GM19455 (cell line): ENCODE results near the gene SERTAD2.

ENCODE experiments used
- ATAC-seq: cut with Tn5 transposase; IDR thresholded peaks from one replicate; pipeline ENCODE4 v1.9.1; 2021; ENCODE audit not compliant: unreplicated experiment

The SERTAD2 gene, protein sequence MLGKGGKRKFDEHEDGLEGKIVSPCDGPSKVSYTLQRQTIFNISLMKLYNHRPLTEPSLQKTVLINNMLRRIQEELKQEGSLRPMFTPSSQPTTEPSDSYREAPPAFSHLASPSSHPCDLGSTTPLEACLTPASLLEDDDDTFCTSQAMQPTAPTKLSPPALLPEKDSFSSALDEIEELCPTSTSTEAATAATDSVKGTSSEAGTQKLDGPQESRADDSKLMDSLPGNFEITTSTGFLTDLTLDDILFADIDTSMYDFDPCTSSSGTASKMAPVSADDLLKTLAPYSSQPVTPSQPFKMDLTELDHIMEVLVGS

GRCh38 chr2:64653109-64654062, at the start of gene SERTAD2:
TSS of gene SERTAD2 (minus strand) at chr2:64653913. CDS start at chr2:64636871, 17,042 bp downstream.
- peak; percentile 55 for ATAC-seq

DNA sequence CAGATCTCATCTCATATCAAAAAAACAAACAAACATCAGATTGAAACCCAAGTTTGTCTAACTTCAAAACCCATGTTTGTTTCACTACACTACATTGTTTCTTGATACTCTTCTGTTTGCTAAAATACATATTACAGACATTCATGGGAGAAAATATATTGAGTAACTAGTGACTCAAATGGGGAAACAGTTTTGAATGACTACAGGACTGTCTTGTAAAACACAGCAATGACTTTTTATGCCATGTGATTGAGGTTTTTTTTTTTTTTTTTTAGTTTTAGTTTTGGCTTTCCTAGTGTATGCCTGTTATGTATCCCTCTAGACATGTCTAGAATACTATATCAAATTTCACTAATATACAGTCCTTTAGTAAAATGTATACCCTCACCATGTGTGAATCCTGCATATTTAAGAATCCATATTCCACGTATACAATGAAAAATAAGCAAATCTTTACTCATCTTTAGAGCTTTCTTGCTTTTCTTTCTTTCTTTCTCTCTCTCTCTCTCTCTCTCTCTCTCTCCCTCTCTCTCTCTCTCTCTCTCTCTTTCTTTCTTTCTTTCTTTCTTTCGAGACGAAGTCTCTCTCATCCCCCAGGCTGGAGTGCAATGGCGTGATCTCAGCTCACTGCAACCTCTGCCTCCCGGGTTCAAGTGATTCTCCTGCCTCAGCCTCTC, 46.6 kb upstream of the SERTAD2 start:
- ATAC-seq: peak; percentile 45

GRCh38 chr2:64699712-64700111, 46.0 kb upstream of the SERTAD2 start:
- ATAC-seq: peak; percentile 29

- ATAC-seq: peak; percentile 81
These were observed 45.1 kb upstream of the SERTAD2 start for GRCh38 chr2:64698668-64699444.

DNA sequence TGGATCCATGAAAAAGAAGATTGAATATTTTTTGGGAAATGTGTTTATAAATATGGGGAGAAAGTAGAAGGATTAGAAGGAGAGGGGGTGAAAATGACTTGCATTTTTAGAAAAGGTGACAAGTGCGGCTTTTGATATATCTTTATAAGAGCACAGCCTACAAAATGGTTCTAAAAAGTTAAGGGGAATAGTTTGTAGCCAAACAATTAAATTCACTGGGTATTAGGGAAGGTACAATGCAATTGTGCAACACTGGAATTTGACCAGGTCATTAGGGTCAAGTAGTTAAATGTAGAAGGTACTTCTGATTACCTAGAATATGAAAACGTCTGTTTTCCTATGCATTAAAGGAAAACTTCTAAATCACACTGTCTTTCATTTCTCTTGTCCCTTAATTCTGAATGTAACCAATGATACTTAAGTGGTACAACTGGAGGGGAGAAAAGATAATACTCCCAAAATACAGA, 44.5 kb upstream of the SERTAD2 start:
- ATAC-seq: no peak

- no peak for ATAC-seq
These were observed 43.8 kb upstream of the SERTAD2 start for GRCh38 chr2:64697297-64698176.

GRCh38 chr2:64696636-64697035, 42.9 kb upstream of the SERTAD2 start:
- ATAC-seq: no peak

GRCh38 chr2:64695721-64696261, 42.1 kb upstream of the SERTAD2 start:
- no peak for ATAC-seq

DNA sequence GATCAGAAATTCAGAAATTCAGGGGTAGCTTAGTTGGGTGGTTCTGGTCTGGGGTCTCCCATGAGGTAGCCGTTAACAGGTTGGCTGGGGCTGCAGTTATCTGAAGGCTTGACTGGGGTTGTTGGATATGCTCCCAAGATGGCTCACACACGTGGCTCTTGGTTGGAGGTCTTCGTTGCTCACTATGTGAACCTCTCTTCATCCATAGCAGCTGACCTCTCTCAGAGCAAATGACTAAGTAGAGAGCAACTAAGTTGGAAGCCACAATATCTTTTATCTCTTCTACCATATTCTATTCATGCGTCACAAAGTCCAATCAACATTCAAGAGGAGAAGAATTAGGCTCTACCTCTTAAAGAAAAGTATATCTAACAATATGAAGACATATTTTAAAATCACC, 38.7 kb upstream of the SERTAD2 start:
- ATAC-seq: no peak

DNA sequence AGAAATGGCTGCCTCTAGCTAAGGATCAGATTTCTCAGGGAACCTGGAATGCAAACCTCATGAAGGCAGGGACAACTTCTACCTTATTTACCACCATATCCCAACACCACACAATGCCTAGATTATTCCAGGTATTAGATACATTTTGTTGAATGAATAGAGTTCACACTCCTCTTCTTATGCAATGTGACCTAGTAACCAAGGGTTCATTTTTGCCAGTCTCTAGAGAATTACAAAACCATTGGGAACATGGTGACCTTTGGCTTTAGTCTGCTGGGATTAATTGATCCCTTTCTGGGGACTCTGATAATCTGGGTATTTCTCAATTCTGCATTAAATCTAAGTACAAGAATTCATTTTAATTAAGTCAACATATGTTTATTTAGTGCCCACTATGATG, 35.2 kb upstream of the SERTAD2 start:
- ATAC-seq: no peak

DNA sequence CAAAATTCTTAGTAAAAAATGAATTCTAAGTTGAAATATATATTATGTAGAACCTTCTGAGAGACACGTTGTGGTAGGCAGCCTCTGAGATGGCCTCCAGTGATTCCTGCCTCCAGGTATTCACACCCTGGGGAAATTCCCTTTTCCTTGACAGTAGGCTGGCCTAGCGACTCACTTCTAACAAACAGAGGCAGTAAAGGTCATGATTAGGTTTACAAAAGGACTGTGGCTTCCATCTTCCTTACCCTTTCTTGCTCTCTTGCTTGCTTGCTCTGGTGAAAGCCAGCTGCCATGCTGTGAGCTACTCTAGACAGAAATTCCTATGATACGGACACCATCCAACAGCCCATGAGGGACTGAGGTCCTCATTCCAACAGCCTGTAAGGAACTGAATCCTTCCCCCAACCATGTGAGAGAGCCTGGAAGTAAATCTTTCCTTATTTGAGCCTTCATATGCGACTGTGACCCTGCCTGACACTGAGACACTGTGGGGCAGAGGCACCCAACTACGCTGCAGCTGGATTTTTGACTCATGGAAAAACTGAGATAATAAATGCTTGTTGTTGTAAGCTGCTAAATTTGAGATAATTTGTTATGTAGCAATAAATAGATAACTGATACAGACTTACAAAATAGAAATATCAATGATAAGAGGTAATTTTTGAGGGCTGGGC, 32.7 kb upstream of the SERTAD2 start:
- no peak for ATAC-seq

DNA sequence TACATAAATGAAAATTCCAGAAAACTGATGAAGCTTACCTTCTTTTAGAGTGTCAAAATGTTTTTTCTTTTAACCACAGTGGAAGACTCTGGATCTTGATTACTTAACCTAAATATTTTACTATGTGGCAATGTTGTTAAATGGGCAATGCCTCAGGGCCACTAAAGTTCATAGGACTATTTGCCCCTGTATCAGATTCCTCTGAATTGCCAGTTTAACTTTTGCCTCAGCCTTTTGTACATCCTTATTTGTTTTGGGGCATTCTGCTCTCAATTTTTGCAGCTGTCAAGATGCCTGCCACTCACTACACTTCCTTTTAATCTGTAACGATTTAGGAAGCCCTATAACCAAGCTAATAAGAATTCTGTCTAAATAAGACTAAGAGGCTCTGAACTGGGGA, 31.7 kb upstream of the SERTAD2 start:
- no peak for ATAC-seq

DNA sequence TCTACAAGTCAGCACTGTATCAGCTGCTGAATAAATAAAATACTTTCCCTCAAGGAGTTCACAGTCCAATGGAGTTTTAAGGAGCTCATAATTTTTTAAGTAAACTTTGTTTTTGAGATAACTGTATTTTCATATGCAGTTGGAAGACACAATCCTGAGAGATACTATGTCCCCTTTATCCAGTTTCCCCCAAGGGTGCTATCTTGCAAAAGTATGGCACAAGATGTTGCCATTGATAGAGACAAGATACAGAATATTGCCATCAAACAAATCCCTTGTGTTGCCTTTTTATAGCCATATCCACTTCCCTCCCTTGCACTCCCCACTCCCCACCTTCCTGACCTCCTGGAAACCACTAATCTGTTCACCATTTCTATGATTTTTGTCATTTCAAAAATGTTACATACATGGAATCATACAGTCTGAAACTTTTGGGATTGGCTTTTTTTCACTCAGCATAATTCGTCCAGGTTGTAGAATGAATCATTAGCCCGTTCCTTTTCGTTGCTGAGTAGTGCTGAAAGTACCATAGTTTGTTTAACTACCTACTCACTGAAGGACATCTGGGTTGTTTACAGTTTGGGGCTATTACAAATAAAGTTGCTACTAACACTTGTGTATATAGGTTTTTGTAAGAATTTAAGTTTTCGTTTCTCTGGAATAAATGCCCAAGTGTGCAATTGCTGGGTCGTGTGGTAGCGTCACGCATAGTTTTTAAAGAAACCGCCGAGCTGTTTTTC, 30.2 kb upstream of the SERTAD2 start:
- no peak for ATAC-seq

DNA sequence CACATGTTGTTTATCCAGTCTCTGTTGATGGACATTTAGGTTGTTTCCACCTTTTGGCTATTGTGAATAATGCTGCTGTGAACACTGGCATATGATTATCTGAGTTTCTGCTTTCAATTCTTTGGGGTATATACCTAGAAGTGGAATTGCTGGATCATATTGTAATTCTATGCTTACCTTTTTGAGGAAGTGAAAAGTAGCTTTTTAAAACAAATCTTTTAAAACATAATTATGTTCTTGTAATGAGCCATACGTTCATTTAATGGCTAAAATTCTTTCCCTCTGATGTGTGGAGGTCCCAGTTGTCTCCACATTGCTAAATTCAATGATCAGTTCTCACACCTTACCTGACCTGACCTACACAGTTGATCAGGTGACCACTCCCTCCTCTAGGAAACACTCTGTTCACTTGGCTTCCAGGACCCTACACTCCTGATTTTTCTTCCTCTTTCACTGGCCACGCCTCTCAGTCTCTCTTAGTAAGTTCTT, 27.8 kb upstream of the SERTAD2 start:
- ATAC-seq: no peak

DNA sequence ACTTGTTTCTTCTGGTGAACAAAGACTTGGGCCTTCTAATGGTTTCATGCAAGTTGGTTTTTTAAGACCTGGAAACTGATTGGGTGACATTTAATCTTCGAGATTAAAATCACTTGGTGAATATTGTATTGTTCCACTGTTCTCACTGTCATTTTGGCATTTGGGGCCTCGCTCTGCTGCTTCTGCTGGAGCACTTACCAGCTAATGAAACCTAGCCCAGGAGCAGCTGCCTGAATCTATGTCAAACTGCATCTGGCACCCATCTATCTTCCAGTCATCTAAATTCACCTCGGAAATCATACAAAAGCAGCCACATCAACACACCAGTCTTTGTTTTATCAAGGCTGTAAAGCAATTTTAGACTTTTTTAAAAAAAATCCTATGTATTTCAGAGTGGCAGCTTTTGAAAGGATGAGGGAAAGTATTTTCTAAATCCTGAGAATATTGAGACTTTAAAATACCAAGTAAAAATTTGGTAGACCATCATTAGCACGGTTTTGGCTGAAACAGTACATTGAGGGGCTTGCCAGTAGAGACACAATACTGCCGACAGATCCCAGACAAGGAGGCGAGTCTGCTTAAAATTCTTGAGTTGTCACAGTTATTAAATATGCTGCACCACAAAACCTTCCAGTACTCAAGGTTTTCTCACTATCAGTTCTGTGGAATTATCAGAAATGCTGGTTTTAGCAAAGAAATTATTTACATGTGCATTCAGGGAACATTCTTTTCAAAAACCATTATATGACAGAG, 26.1 kb upstream of the SERTAD2 start:
- no peak for ATAC-seq

DNA sequence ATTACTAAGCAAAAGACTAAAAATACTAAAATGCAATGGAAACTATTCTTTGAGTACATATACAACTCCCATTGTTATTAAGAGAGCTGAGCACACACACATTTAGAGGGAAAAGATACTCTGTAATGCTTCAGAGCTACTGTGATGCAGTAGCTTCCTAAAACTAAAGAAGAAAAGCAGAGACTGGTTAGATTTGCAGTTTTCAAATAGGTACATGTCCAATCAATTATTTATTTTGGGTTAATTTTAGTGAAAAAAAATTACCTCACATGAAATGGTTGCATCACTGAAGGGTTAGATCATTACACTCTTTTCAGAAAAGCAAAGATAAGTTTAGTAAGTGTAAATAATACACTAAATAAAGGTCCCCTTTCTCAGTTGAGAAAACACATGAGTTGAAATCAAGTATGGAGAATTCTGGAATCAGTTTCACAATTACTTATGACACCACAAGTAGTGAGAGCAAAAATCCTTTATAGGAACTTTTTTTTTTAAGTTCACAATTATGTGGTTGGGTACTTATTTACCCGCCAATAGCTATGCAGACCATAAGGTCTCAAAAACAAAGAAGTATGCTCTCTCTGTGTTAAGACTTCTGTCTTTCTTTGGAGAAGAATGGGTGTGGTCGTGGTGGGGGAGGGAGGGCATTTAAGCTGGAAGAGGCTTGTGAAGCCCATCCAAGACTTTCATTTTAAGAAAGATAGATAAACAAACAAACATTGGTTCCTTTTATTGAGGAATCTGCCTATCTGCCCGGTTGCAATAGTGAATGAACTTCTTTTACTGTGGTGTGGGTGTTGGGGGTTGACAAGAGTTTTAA, 25.3 kb upstream of the SERTAD2 start:
- ATAC-seq: no peak
